Gastroesophageal sphincter (tissue), 3 donors: ENCODE data around the gene TEDC2.

Experiments
- CTCF ChIP-seq, 4 experiments: fragments of 200-600 bp in 2 of 4; fragments of 450-650 bp in 2 of 4; sonication (generic) in 1 of 4; IDR thresholded peaks; one replicate each; pipeline ENCODE4 v1.5.1; 2017 to 2019; ENCODE audit warnings: antibody characterized with exemption in 4 of 4, mild to moderate bottlenecking in 2 of 4, moderate library complexity in 2 of 4
- EP300 ChIP-seq: sonication (generic); formaldehyde crosslinking; IDR thresholded peaks from one replicate; pipeline ENCODE4 v1.6.1; 2017; ENCODE audit warnings: antibody characterized with exemption, mild to moderate bottlenecking
- POLR2AphosphoS5 ChIP-seq: sonication (generic); formaldehyde crosslinking; IDR thresholded peaks from one replicate; pipeline ENCODE4 v1.6.1; 2017; ENCODE audit warnings: antibody characterized with exemption

- TF ChIP-seq CTCF (IDR thresholded peaks at IDR 0.05) (peak in 3 of 4 experiments; percentile 26 to 43 (median 38)), POLR2AphosphoS5 (peak; percentile 43), EP300 (no peak)
Measured at GRCh38 chr16:2429034-2429770, 30.7 kb upstream of the TEDC2 start, which contains the start of gene CCNF.
